Occipital lobe (tissue), 2 donors: Measurements from ENCODE around the gene PROM1. TPM values are rescaled to one million over a fixed set of nuclear protein-coding genes. Genes with fewer than 3 reads are reported as not detected.

Experiments used
- DNase-seq: peaks from one replicate; lab custom pipeline; 2025; lab: John Stamatoyannopoulos, UW
- total RNA-seq: library from RNA; depleted of rRNA; stranded (reverse); fragments of >200 nt; gene quantifications from one replicate; pipeline ENCODE4 v1.2.3, GENCODE V29; 2014

The PROM1 gene, protein sequence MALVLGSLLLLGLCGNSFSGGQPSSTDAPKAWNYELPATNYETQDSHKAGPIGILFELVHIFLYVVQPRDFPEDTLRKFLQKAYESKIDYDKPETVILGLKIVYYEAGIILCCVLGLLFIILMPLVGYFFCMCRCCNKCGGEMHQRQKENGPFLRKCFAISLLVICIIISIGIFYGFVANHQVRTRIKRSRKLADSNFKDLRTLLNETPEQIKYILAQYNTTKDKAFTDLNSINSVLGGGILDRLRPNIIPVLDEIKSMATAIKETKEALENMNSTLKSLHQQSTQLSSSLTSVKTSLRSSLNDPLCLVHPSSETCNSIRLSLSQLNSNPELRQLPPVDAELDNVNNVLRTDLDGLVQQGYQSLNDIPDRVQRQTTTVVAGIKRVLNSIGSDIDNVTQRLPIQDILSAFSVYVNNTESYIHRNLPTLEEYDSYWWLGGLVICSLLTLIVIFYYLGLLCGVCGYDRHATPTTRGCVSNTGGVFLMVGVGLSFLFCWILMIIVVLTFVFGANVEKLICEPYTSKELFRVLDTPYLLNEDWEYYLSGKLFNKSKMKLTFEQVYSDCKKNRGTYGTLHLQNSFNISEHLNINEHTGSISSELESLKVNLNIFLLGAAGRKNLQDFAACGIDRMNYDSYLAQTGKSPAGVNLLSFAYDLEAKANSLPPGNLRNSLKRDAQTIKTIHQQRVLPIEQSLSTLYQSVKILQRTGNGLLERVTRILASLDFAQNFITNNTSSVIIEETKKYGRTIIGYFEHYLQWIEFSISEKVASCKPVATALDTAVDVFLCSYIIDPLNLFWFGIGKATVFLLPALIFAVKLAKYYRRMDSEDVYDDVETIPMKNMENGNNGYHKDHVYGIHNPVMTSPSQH
- 43.5 TPM for total RNA-seq

DNA sequence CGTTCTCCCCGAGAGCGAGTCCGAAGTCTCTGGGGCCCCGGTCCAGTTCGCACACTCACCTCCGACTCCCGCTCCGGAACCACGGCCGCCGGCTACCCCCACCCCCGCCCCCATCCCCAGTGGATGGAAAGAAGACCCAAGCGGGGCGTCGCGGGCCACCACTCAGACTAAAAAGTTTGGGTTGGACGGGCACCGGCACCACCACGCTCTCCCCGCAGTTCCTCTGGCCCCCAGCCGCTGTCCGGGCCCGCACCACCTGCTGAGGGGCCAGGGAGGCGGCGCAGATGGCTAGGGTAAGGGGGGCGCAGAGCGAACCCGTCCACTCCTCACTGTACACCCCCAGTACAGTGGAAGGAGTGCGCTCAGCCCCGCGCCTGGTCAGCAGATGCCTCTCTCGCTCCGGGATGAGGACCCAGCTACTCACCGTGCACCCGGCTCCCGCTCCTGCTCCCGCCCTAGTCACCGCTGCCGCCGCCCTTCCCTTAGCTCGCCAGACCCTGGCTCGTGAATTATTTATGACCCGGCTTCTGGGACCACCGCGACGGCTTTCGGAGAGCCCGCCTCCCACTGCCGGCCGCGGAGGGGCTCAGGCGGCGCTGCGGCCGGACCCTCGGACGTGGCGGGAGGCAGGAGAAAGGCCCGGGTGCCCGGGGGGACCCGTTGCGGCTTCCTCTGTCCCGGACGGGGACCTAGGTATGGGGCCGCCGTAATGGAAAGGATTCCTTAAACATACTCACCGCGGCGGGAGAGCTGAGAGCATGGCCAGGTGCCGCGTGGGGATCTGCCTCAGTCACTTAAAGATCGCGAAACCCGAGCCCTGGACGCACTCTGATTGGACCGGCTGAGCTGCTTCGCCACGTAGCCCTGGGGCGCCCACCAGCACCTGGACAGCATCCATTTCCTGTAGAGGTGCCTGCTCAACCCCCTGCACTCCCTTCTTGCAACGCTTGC is at the start of gene PROM1:
Gene PROM1, minus strand, starts transcription at position 783 of the 951 bp plus-strand sequence. CDS start 8,117 bp downstream, outside the sequence.
- no peak for DNase-seq

DNA sequence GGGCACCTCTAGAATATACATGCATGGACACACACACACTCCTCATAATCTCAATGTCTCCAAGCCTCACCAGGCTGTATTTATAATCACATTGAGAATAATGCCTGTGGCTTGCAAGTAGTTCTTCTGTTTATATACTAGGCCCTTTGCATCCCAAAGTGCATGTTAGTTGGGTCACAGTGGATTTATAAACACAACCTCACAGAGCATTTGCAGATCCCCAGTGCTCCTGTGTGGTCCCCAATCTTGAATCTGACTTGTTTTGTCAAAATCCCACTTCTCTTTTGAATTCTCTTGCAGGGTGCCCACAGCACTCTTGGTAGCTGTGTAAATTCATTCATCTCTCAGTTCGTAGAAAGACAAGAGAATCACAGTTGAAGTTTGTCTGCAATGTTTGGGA is 49.6 kb upstream of the PROM1 start:
- DNase-seq: no peak

DNA sequence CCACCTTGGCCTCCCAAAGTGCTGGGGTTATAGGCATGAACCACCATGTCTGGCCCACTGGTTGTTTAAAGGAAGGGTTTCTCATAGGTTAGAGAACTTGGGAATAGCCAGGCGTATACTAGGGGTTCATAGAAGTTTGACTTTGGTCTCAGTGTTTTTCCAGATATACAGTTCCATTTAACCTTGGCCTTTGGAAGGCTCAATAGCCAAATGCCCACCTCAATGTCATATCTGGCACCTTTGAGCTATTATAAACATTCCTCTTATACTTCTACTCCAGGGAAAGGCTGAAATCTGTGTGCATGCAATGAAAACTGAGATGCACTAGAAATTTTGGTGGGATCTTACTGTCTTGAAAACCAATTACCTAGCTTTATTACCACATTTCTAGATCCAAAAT is 47.5 kb upstream of the PROM1 start:
- DNase-seq: no peak

DNA sequence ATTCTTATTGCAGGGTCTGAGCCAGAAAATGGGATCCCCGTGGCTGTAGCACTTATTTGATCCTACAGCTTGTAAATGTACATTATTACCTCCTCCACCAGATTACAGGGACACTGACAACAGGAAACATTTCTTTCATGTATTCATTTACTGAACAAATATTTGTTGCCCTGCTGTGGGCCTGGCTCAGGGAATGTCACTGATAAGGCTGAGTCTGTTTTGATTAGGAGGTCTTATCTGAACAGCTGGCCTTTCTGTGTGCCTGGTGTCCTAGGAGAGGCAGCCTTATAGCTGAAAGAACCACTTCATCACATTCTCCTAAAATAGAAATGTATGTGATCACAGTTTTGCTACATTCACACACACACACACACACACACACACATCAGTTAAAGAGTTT is 45.5 kb upstream of the PROM1 start:
- no peak for DNase-seq

DNA sequence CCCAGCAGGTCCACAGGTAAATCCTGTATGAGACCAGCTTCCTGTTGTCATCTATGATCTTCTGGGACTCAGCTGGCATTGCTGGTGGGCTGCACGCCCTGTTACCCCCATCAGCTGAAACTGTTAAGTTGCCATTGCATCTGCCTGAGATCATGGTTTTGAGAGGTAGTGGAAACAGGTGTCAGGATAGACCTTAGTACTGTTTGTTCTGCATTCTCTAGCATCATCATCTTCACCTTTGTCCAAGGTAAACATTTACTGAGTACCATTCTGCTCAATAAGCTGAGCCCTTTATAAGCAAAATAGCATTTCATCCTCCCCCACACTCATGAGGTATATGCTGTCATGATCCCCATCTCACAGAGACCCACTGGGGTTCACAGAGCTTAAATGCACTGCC is 42.9 kb upstream of the PROM1 start:
- no peak for DNase-seq

DNA sequence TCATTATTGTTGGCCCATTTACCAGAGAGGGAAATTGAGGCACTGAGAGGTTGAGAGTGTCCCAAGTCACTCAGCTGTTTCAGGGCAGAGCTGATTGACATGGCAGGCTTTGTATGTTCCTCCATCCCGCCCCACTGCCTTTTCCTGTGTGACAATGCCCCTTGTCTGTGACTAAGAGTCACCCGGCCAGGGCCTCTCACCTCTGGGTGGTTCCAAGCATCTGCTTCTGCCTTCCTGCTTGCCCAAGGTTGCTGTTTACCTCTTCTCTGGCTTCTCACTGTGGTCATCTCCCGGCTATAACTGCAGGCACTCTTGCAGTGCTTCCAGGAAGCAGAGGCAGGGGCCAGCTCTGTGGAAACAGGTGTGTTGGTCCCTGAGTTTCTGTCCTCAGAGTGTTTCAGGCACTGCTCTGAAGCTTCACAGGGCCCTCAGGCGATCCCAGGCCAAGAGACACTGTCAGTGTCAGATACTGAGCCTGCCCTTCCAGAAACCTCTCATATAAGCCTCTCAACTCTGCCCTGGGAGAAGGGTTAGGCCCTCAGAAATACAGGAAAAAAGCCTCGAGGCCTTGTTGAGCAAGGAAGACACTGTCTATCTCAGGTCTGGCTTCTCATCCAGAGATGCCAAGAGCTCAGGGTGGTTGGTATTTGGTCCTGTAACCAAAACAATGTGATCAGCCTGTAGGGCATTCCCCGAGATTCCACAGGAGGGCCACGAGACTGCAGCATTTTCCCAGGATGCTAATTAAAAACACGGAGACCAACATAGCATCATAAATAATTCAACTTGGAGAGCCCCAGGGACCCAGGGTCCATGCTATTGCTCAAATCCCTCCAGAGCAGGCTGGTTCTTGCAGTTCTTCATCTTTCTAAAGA is 42.0 kb upstream of the PROM1 start:
- DNase-seq: no peak

DNA sequence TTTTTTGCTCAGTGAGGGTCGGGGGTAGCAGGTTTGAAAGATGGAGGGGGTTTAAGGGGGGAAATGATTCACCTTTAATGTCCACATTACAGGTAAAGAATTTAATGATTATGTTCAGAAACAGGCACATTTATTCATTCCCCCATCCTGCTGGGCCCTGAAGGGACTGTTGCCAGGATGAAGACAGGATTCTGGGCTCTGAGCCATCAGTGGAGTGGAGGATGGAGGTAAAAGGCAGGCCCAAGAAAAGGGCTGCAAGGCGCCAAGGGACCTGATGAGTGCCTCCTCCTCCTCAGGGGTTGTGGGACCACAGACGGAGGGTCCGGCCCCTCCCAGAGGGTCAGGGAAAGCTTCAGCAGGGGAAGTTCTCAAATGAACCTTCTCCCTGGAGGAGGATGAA is 40.4 kb upstream of the PROM1 start:
- no peak for DNase-seq

DNA sequence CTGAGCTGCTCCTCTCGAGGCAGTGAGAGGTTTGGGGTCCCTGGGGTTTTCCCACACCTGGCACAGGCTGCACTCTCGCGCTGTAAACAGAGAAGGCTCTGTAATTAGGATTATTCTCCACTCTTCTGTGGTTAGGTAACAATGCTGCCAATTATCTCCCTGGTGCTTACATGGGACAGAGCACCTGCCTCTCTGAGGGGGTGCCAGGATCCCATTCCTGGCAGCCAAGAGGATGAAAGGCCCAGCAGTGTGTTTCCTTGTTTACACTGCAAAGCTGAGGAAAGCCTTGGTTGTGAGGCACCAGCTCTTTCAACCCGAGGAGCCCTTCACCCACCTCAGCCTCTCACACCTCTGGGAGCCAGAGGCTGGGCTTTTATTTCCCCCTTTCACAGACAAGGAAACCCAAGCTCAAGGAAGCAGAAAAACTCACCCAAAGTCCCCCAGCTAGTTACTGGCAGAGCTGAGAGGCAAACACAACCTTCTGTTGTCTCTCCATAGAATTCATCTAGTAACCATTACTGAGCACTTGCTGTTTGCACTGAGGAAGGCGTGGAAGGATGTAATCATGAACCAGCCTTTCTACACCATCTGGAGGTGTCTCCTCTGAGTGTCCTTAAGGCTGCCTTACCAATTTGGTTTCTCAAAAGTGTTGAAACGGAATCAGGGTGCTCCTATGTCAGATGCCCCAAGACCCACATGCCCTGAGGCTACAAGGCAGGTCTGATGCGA is 39.7 kb upstream of the PROM1 start:
- DNase-seq: no peak

DNA sequence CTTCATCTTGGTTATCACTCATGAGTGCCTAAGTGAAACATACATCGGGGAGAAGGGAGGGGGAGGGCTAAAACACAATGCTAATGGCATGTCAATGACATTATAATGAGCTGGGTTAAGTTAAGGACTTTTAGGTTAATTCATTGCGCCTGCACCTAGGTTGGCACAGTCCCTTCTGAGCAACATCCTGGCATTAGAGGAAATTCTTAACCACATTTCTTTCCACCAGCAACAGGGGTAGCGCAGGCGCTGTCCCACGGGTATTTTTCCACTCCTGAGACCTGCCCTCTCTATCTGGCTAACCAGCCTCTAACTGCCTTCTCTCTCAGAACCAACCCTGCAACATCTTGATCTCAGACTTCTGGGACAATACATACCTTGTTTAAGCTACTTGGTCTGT is 39.0 kb upstream of the PROM1 start:
- no peak for DNase-seq

DNA sequence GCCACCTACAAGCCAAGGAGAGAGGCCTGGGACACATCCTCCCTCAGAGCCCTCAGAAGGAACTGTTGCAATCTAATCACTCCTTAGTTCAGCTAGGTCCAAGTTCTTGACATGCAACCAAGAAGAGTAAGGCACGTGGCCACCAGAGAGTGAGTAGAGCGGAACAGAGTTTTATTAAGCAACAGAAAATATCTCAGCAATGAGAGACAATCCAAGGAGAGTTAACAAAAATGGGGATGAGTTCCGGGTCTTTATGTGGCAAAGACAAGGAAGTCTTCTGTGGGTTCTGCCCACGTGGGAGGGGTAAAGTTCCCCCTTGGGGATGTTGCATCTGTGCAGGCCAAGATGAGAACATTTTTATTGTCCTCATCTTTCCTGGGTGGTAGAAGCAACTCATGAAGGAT is 38.5 kb upstream of the PROM1 start:
- DNase-seq: no peak

DNA sequence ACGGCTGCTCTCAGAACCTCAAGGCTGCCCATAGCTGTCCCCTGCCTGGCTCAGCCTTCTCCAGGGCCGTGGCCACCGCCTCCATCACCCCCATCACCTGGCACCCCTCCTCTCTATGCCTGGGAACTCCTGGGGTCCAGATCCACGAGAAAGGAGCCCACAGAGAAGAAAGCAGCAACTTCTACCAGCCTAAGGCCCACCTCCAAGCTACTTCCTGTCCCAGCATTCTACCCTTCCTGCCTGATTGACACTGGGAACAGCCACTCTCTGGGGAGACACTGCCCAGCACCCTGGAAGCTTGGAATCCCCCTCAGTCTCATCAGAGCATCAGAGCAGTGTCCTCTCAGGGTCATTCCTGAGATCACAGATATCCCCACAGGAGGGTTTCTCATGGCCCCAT is 36.9 kb upstream of the PROM1 start:
- no peak for DNase-seq

DNA sequence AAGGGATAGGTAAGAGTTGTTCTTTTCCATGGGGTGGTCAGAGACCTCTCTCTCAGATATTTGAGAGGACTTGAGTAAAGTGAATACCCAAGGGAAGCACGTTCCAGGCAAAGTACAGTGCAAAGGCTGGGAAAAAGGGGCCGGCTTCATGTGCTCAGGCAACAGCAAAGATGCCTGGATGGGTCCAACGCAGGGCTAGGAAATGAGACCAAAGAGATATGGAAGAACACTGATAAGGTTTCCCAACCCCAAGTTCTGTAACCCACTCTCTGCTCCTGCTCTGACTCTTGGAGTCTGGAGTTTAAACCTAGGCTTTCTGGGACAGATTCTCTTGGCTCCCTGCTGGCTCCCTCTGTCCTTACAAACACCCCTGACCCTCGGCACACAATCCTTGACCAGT is 36.2 kb upstream of the PROM1 start:
- DNase-seq: no peak

DNA sequence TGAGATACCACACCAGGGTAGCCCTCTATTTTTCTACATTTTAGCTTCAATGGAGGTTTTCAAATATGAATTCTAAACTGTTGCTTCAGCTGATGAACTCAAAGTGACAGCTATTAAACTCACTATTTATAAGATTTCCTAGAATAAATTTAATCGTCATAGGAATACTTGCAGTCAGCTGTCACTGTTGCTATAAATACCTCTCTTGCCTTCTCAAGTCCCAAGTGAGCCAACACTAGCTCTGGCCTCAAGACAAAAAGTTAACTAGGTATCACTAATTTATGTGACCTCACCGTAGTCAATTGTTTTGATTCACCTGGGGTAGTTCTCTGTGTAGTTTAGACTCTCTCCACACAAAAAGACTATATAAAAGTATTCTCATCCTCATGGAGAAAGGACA is 34.3 kb upstream of the PROM1 start:
- no peak for DNase-seq

DNA sequence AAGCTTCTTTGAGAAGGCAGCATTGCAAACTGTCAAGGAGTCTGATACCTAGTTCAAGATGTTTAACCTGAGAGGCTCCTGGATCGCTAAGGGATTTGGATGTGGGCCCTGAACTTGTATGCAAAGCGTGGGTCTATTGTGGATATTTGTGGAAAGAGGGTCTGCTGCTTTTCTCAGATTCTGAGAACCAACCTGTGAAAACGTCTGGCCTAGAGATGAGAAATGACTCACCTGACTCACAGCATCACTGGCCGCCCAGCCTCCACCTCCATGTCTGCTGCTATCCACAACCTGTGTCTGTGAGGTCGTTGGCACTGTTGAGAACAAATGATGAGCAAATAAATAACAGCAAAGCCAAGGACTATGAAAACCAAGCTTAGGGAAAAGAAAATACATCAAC is 33.3 kb upstream of the PROM1 start:
- DNase-seq: no peak

DNA sequence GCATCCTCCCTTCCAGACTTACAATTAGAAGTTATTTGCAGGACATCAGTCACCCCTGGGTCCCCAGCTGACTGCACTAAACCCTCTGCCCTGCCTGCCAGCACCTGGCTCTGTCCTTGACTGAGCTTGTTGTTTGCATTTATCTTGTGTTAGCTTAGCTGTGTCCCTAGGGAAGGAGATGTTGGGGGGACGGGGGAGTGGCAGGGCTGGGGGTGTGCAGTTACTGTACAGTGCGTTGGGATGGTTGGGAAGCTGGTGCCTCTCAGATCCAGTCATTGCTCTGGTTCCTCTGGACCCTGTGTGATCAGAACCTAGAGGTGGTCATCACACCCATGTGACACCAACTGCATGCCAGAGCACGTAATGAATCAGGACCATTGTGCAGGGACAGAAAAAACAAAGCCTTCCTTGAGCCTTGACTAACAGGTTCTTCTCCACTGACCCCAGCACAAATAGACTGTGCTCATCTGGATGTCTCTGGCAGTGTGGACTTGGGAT is 32.7 kb upstream of the PROM1 start:
- DNase-seq: no peak

DNA sequence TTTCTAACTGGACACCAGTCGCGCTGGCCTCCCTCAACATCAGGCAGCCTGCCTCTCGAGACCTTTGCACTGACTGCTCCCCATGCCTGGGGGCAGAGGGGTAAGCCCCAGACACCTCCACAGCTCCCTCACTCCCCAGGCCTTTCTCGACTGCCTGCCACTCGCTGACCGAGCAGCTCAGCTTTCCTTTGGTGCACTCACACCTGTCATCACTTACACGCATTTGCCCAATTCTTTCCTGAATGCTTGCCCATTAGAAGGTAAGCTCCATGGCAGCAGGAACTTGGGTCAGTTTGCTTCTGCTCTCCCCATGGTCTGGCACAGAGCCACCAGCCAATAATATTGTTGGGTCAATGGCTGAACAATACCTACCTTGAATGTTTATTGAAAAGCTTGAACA is 32.2 kb upstream of the PROM1 start:
- no peak for DNase-seq

DNA sequence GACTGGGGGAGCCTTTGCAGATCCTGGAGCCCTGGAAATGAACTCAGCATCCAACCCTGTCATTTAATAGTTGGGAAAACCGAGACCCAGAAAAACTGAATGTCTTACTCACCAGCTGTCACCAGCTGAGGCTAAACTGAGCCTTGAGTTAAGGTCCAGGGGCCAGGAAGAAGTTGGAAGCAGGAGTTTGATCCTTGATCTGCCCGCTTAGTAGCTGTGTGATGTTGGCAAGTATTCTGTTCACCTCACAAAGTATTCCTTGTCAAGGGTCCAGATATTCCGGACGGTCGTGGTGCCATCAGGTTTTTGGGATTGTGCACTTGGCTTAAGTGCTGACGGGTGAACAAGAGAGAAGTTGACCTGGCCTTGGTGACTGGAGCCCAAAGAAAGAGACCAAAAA is 30.7 kb upstream of the PROM1 start:
- DNase-seq: no peak

DNA sequence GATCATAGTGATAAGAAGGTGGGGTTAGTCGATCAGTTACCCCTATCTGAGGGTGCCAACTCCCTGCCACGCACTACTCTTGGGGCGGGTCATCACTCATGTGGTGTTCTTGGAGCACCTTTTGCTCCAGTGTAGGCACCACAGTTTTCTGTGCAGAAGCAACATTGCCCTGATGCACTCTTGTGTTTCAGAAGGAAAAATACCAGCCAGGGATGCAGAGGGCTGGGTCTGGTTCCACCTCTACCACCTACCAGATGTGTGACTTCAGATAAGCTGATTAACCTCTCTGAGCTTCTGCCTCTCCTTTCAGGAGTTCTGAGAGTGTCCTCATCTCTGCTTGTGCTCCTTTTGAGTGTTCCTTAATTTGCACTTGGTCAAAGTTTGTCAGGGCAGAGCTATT is 29.9 kb upstream of the PROM1 start:
- no peak for DNase-seq

DNA sequence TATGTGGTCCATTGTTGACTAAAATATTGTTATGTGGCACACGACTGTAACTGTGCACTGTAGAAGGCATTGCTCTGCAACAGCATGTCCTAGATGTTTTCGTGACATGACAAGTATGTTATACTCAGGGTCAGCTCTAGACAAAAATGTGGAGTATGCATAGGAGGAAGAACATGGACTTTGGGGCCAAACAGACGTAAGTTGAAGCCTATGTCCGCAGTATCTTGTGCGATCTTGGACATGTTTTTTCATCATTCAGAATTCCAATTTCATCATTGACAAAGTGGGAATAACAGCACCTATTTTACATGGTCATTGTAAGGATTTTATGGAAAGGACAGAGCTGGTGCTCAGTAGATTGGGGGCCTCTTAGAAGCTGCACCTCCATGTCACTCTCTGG is 27.7 kb upstream of the PROM1 start:
- DNase-seq: no peak
